A673 (cell line): ENCODE data around the gene SLC25A34. TPM values are rescaled to one million over a fixed set of nuclear protein-coding genes. Genes with fewer than 3 reads are reported as not detected.

Experiments
- BruUV-seq: library from RNA; stranded (reverse); fragments of 400-500 nt; replicated peaks from 2 replicates; lab custom pipeline; 2021; lab: Mats Ljungman, UMichigan
- CTCF ChIA-PET: fragments of 300-600 bp; sonication (Branson Sonifier 250); formaldehyde crosslinking; loops from one replicate; lab custom pipeline; 2022; ENCODE audit warnings: antibody characterized with exemption; lab: Charles Lee
- POLR2A ChIA-PET: fragments of 300-600 bp; sonication (Branson Sonifier 250); formaldehyde crosslinking; loops from one replicate; lab custom pipeline; 2022; ENCODE audit warnings: antibody characterized with exemption; ENCODE audit not compliant: low non-redundant PET; lab: Charles Lee
- DNase-seq: peaks from one replicate; pipeline ENCODE4 v3.0.0-alpha.2; 2015; ENCODE audit warnings: low spot score
- H3K27ac ChIP-seq: fragments of 200-600 bp; sonication (generic); 2 replicates; pipeline ENCODE4 v1.5.1; 2016; ENCODE audit warnings: mixed run types, low read depth, mild to moderate bottlenecking, mixed read lengths, antibody characterized with exemption, low read length; ENCODE audit not compliant: poor library complexity, severe bottlenecking
- H3K27me3 ChIP-seq: fragments of 200-600 bp; sonication (generic); replicated peaks from 2 replicates; pipeline ENCODE4 v1.6.1; 2017; ENCODE audit warnings: mixed run types, low read depth, mild to moderate bottlenecking, mixed read lengths, antibody characterized with exemption, low read length; ENCODE audit not compliant: insufficient read depth, poor library complexity
- H3K36me3 ChIP-seq: fragments of 200-600 bp; sonication (generic); 2 replicates; pipeline ENCODE4 v1.6.1; 2016; ENCODE audit warnings: mixed run types, mild to moderate bottlenecking, mixed read lengths, antibody characterized with exemption, low read length; ENCODE audit not compliant: insufficient read depth, poor library complexity, severe bottlenecking
- H3K4me1 ChIP-seq: fragments of 200-600 bp; sonication (generic); 2 replicates; pipeline ENCODE4 v1.6.1; 2017; ENCODE audit warnings: mixed run types, mild to moderate bottlenecking, mixed read lengths, antibody characterized with exemption, low read length; ENCODE audit not compliant: insufficient read depth, poor library complexity, severe bottlenecking
- H3K4me3 ChIP-seq: fragments of 200-600 bp; sonication (generic); 2 replicates; pipeline ENCODE4 v1.5.1; 2016; ENCODE audit warnings: low read depth, mixed run types, mild to moderate bottlenecking, mixed read lengths, low read length; ENCODE audit not compliant: poor library complexity, severe bottlenecking
- H3K9me3 ChIP-seq: fragments of 200-600 bp; sonication (generic); 2 replicates; pipeline ENCODE4 v1.6.1; 2016; ENCODE audit warnings: mixed run types, low read depth, mild to moderate bottlenecking, mixed read lengths, antibody characterized with exemption, low read length; ENCODE audit not compliant: poor library complexity, severe bottlenecking
- EZH2 ChIP-seq: fragments of 200-600 bp; sonication (generic); IDR thresholded peaks from 2 replicates; pipeline ENCODE4 v1.6.1; 2017; ENCODE audit warnings: borderline replicate concordance, low read depth, mild to moderate bottlenecking, mixed read lengths, antibody characterized with exemption, low read length; ENCODE audit not compliant: poor library complexity, severe bottlenecking
- intact Hi-C: fragments of 100-400 bp; cut with micrococcal nuclease; formaldehyde crosslinking; loops from one replicate; pipeline ENCODE4 v1.10.0; 2022; ENCODE audit not compliant: unreplicated experiment
- total RNA-seq: library from RNA; stranded (reverse); gene quantifications from 2 replicates; pipeline ENCODE4 v1.2.3, GENCODE V29; 2021
- TF ChIP-seq, protein P1 (sequence below): fragments of 300-800, 200-600 bp; sonication (generic); conservative IDR thresholded peaks from 2 replicates; pipeline ENCODE4 v1.5.1; 2017; ENCODE audit warnings: low read depth, mild to moderate bottlenecking, antibody characterized with exemption, low read length, moderate library complexity, mixed read lengths

SLC25A34 gene
- total RNA-seq, 1 experiment from 2014 or later = 3.2 TPM

DNA sequence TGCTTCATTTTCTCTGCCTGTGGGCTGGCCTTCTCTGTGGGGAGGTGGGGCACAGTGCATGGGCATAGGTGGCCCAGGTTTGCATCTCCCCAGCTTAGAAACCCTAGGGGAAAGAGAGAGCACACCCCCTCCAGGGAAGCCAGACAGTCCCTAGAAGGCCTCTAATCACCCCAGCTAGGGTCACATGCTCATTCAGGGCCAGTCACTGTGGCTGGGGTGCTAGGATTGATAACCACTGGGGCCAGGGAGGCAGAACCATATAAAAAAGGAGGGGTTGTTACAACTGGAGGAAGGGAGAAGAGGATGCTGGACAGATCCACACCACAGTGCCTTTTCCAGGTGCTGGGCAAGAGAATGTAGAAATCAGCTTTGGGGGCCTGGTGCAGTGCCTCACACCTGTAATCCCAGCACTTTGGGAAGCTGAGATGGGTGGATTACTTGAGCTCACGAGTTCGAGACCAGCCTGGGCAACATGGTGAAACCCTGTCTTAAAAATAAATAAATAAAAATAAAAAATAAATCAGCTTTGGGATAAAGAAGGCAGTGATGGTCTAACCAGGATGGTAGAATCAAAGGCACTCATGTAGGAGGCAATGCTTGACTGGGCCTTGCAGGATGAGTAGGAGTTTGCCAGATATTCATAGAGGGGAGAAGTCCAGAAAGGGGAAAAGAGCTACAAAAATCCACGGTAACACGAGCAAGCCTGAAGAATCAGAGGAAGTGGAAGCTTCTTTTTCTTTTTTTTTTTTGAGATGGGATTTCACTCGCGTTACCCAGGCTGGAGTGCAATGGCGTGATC is 42.0 kb downstream of the SLC25A34 start:
- CTCF ChIA-PET = no interaction called here
- no TSS peak for BruUV-seq
- Histone ChIP-seq H3K27me3 (no peaks in the 10 kb centered on the region), H3K4me1 (no peaks in the 10 kb centered on the region), H3K9me3 (no peaks in the 10 kb centered on the region), H3K27ac (no peak overlapping the region), H3K4me3 (no peak overlapping the region), H3K36me3 (peaks cover 10% of the 10 kb centered on the region)
- TF ChIP-seq, protein P1, sequence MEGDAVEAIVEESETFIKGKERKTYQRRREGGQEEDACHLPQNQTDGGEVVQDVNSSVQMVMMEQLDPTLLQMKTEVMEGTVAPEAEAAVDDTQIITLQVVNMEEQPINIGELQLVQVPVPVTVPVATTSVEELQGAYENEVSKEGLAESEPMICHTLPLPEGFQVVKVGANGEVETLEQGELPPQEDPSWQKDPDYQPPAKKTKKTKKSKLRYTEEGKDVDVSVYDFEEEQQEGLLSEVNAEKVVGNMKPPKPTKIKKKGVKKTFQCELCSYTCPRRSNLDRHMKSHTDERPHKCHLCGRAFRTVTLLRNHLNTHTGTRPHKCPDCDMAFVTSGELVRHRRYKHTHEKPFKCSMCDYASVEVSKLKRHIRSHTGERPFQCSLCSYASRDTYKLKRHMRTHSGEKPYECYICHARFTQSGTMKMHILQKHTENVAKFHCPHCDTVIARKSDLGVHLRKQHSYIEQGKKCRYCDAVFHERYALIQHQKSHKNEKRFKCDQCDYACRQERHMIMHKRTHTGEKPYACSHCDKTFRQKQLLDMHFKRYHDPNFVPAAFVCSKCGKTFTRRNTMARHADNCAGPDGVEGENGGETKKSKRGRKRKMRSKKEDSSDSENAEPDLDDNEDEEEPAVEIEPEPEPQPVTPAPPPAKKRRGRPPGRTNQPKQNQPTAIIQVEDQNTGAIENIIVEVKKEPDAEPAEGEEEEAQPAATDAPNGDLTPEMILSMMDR = no peak
- no peak for TF ChIP-seq EZH2
- POLR2A ChIA-PET = interaction anchor here (0.6 kb wide), 1 partner anchor 564 kb away, joined by 13 read pairs; no protein-coding TSS in a partner anchor
- DNase-seq = no peak
- intact Hi-C loops = no loop called here

DNA sequence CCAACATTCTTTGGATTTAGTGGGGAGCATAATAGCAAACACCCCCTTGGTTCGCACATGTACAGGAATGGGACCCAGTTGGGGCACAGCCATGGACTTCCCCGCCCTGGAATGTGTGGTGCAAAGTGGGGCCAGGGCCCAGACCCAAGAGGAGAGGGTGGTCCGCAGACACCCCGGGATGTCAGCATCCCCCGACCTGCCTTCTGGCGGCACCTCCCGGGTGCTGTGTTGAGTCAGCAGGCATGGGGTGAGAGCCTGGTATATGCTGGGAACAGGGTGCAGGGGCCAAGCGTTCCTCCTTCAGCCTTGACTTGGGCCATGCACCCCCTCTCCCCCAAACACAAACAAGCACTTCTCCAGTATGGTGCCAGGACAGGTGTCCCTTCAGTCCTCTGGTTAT is 49.6 kb downstream of the SLC25A34 start:
- POLR2A ChIA-PET = no interaction called here

GRCh38 chr1:15786581-15786980 is 50.5 kb downstream of the SLC25A34 start:
- Histone ChIP-seq H3K4me1 (no peaks in the 10 kb centered on the region), H3K4me3 (no peak overlapping the region), H3K9me3 (no peaks in the 10 kb centered on the region), H3K36me3 (peaks cover 3% of the 10 kb centered on the region), H3K27ac (no peak overlapping the region), H3K27me3 (no peaks in the 10 kb centered on the region)
- ChIA-PET POLR2A (no interaction called here), CTCF (no interaction called here)
- no TSS peak for BruUV-seq
- no peak for TF ChIP-seq EZH2
- TF ChIP-seq, protein P1 = no peak
- DNase-seq = no peak
- intact Hi-C loops = no loop called here

More for the DNA sequence above, 49.6 kb downstream of the SLC25A34 start:
- no peak for TF ChIP-seq EZH2
- TF ChIP-seq, protein P1 = no peak
- Histone ChIP-seq H3K36me3 (peaks cover 3% of the 10 kb centered on the region), H3K4me3 (no peak overlapping the region), H3K4me1 (no peaks in the 10 kb centered on the region), H3K27me3 (no peaks in the 10 kb centered on the region), H3K27ac (no peak overlapping the region), H3K9me3 (no peaks in the 10 kb centered on the region)
- CTCF ChIA-PET = no interaction called here
- intact Hi-C loops = no loop called here
- BruUV-seq = no TSS peak
- DNase-seq = no peak
